HepG2 (cell line): Measurements from ENCODE around the gene SIGMAR1. TPM values are rescaled to one million over a fixed set of nuclear protein-coding genes. Genes with fewer than 3 reads are reported as not detected.

Experiments used
- ATAC-seq: fragments of 200-7000 bp; cut with Tn5 transposase; 3 replicates; pipeline ENCODE4 v1.9.1; 2020; ENCODE audit warnings: mild to moderate bottlenecking, moderate library complexity
- BruUV-seq: library from RNA; stranded (reverse); fragments of 400-500 nt; replicated peaks from 2 replicates; lab custom pipeline; 2021; lab: Mats Ljungman, UMichigan
- CTCF ChIA-PET: fragments of 300-600 bp; formaldehyde crosslinking; extraction: SDS; loops from one replicate; lab custom pipeline; 2021; ENCODE audit warnings: low total read pairs, inconsistent platforms, low intra/inter-chr PET ratio; lab: Yijun Ruan, JAX
- POLR2A ChIA-PET: fragments of 350-600 bp; sonication (Branson Sonifier 250); formaldehyde crosslinking; loops from one replicate; lab custom pipeline; 2020; ENCODE audit warnings: antibody characterized with exemption, inconsistent platforms; lab: Yijun Ruan, JAX
- DNase-seq: peaks from one replicate; pipeline ENCODE4 v3.0.0-alpha.2; 2015; ENCODE audit warnings: low spot score
- FAIRE-seq: peaks from 3 replicates; lab custom pipeline; 2011; peaks lifted over from hg19 to GRCh38; lab: Jason Lieb, UNC
- H2AFZ ChIP-seq: one replicate; pipeline ENCODE4 v1.6.1; 2011; ENCODE audit warnings: low read length, inconsistent platforms
- H3K27ac ChIP-seq: fragments of 300-600 bp; 3 replicates; pipeline ENCODE4 v1.8.0; 2011; ENCODE audit warnings: mixed run types, mild to moderate bottlenecking, mixed read lengths, low read length, inconsistent platforms; ENCODE audit not compliant: insufficient read depth; ENCODE audit errors: extremely low read length
- H3K27me3 ChIP-seq, 2 experiments: fragments of 200-600 bp in 1 of 2; 2 replicates in 1 of 2; 3 replicates in 1 of 2; pipeline versions ENCODE4 v1.6.0 to v1.8.0; 2011; ENCODE audit warnings: low read length in 2 of 2, mild to moderate bottlenecking in 2 of 2, moderate library complexity in 2 of 2, inconsistent platforms in 1 of 2; ENCODE audit not compliant: insufficient read depth in 2 of 2, control insufficient read depth in 1 of 2
- H3K36me3 ChIP-seq, 2 experiments: fragments of 200-600 bp in 1 of 2; replicated peaks in 1 of 2; 2 replicates in 1 of 2; 3 replicates in 1 of 2; pipeline versions ENCODE4 v1.5.1 to v1.8.0; 2011; ENCODE audit warnings: low read length in 2 of 2, inconsistent platforms in 1 of 2; ENCODE audit not compliant: insufficient read depth in 2 of 2, control insufficient read depth in 1 of 2
- H3K4me1 ChIP-seq: 2 replicates; pipeline ENCODE4 v1.5.1; 2012; ENCODE audit warnings: low read length, inconsistent platforms; ENCODE audit not compliant: insufficient read depth
- H3K4me2 ChIP-seq: 2 replicates; pipeline ENCODE4 v1.6.0; 2011; ENCODE audit warnings: low read depth, low read length, inconsistent platforms
- H3K4me3 ChIP-seq, 3 experiments: fragments of 200-600 bp in 1 of 3; sonication (generic), shearing (Covaris generic) in 1 of 3; replicated peaks in 1 of 3; 2 replicates each; pipeline ENCODE4 v1.5.1; 2011 to 2016; ENCODE audit warnings: low read length in 3 of 3, inconsistent platforms in 2 of 3, low read depth in 2 of 3, mild to moderate bottlenecking in 2 of 3, control low read depth in 1 of 3, mixed read lengths in 1 of 3; ENCODE audit not compliant: insufficient read depth in 1 of 3
- H3K79me2 ChIP-seq: one replicate; pipeline ENCODE4 v1.6.1; 2011; ENCODE audit warnings: low read length, inconsistent platforms; ENCODE audit not compliant: insufficient read depth
- H3K9ac ChIP-seq: 2 replicates; pipeline ENCODE4 v1.6.0; 2011; ENCODE audit warnings: mild to moderate bottlenecking, low read depth, low read length, inconsistent platforms; ENCODE audit not compliant: insufficient read depth
- H3K9me3 ChIP-seq: 2 replicates; pipeline ENCODE4 v1.5.1; 2012; ENCODE audit warnings: mild to moderate bottlenecking, low read length
- H4K20me1 ChIP-seq: 2 replicates; pipeline ENCODE4 v1.6.0; 2011; ENCODE audit warnings: inconsistent platforms, mild to moderate bottlenecking, low read length, moderate library complexity; ENCODE audit not compliant: insufficient read depth
- ARID2 ChIP-seq: sonication (generic); formaldehyde crosslinking; IDR thresholded peaks from 2 replicates; pipeline ENCODE4 v1.8.1; 2022; ENCODE audit warnings: mild to moderate bottlenecking, missing genetic modification reagents, borderline replicate concordance
- ASH2L ChIP-seq: fragments of 300-600, 200-600 bp; sonication (generic); IDR thresholded peaks from 2 replicates; pipeline ENCODE4 v1.7.0; 2017; ENCODE audit warnings: low read depth, mild to moderate bottlenecking, moderate library complexity, mixed read lengths, low read length; ENCODE audit not compliant: insufficient read length
- CTCF ChIP-seq: sonication (generic); formaldehyde crosslinking; IDR thresholded peaks from 2 replicates; pipeline ENCODE4 v1.5.0; 2020; ENCODE audit warnings: mild to moderate bottlenecking, missing genetic modification reagents, moderate library complexity
- MXD1 ChIP-seq: sonication (generic); formaldehyde crosslinking; IDR thresholded peaks from 2 replicates; pipeline ENCODE4 v1.4.0; 2020; ENCODE audit warnings: mild to moderate bottlenecking, missing genetic modification reagents
- NR2F2 ChIP-seq: IDR thresholded peaks from 2 replicates; pipeline ENCODE4 v1.6.1; 2012; ENCODE audit warnings: low read depth, inconsistent platforms, borderline replicate concordance
- ZEB1 ChIP-seq: IDR thresholded peaks from 2 replicates; pipeline ENCODE4 v1.6.1; 2012; ENCODE audit warnings: mild to moderate bottlenecking, low read depth, inconsistent platforms; ENCODE audit not compliant: insufficient replicate concordance
- ZNF460 ChIP-seq: sonication (generic); formaldehyde crosslinking; IDR thresholded peaks from 2 replicates; pipeline ENCODE4 v1.5.1; 2020; ENCODE audit warnings: missing genetic modification reagents, mild to moderate bottlenecking, borderline replicate concordance
- WGBS: methylation state at CpG from one replicate; pipeline ENCODE4 v1.1.6; 2017; ENCODE audit warnings: low lambda C conversion rate; 5-methylcytosine and 5-hydroxymethylcytosine counted together
- in situ Hi-C: cut with HindIII; loops from 2 replicates; pipeline ENCODE4 v1.10.0; 2017; ENCODE audit warnings: low pct_unique_long_range_greater_than_20kb; ENCODE audit not compliant: extremely low pct_ligation_motif_present
- intact Hi-C: fragments of 100-400 bp; cut with micrococcal nuclease; formaldehyde crosslinking; loops from one replicate; pipeline ENCODE4 v1.10.0; 2022; ENCODE audit not compliant: unreplicated experiment
- polyA plus RNA-seq, 8 experiments: library from polyadenylated mRNA; depleted of rRNA in 3 of 8; stranded (reverse) in 7 of 8; unstranded in 1 of 8; fragments of >200 nt; fragmentation: Illumina TruSeq in 4 of 8; extraction: Trizol in 4 of 8; gene quantifications; 2 replicates each; pipeline versions ENCODE4 v1.2.1 to v1.2.3, GENCODE V29; 2011 to 2016; ENCODE audit warnings: low read depth in 4 of 8, missing spikeins in 1 of 8, mixed read lengths in 1 of 8; ENCODE audit not compliant: insufficient read depth in 1 of 8
- total RNA-seq, 5 experiments: library from RNA; depleted of rRNA; stranded (reverse); fragments of >200 nt; fragmentation: Illumina TruSeq; extraction: Trizol; gene quantifications; 2 replicates each; pipeline ENCODE4 v1.2.3, GENCODE V29; 2016; ENCODE audit warnings: low read depth in 1 of 5

SIGMAR1 gene
- total and polyA plus RNA-seq, 2 of the 13 experiments (the other 11 are each of a cell fraction or from before 2014, with no cell fraction given), result 38.9 to 60.8 TPM

GRCh38 chr9:34662526-34663302 lies 25.1 kb upstream of the SIGMAR1 start, which contains the start of gene CCL27 (continued):
- no peak for TF ChIP-seq ARID2 (CRISPR knock-in tag)
- TF ChIP-seq NR2F2, result no peak
- TF ChIP-seq ZEB1, result no peak
- TF ChIP-seq MXD1 (CRISPR knock-in tag), result no peak
- TF ChIP-seq ZNF460 (CRISPR knock-in tag), result no peak

- ATAC-seq (peak; percentile 21), DNase-seq (no peak), FAIRE-seq (no peak)
- no peak overlapping the region for H3K9ac ChIP-seq
- H3K27ac ChIP-seq, result no peak overlapping the region
- no peaks in the 10 kb centered on the region; a peak in 2 of 5 replicates for H3K27me3 ChIP-seq
- TF ChIP-seq CTCF (CRISPR knock-in tag) (0 out of 2 replicates have a peak, but pooled peaks have one; percentile 10), ASH2L (no peak)
- no peaks in the 10 kb centered on the region for H3K36me3 ChIP-seq
- intact Hi-C loops (no loop called here), in situ Hi-C loops (no loop called here)
- H3K79me2 ChIP-seq, result no peaks in the 10 kb centered on the region
- WGBS, result 77% methylated on average over 4 of the region's 8 CpGs
- POLR2A ChIA-PET, result interaction anchor here (0.7 kb wide), 1 partner anchor 13 kb away, joined by 4 read pairs; the partner anchor contains the start of gene GALT
- no peaks in the 10 kb centered on the region for H4K20me1 ChIP-seq
- CTCF ChIA-PET, result interaction anchor here (1.0 kb wide), 1 partner anchor 41 kb away, joined by 3 read pairs; no protein-coding TSS in a partner anchor
- no TSS peak for BruUV-seq
- H3K4me2 ChIP-seq, result no peak overlapping the region
- H3K4me3 ChIP-seq, result no peak overlapping the region
- no peak overlapping the region for H2AFZ ChIP-seq
- peaks cover 11% of the 10 kb centered on the region for H3K4me1 ChIP-seq
- H3K9me3 ChIP-seq, result no peaks in the 10 kb centered on the region
These were observed 22.1 kb upstream of the SIGMAR1 start for GRCh38 chr9:34659592-34660253.
